Liver (tissue), 3 donors: ENCODE results near the gene KRTAP12-1.

ENCODE experiments used
- CTCF ChIP-seq: fragments of 150-350 bp; IDR thresholded peaks from 2 replicates; pipeline ENCODE4 v1.5.1; 2017; ENCODE audit warnings: improper control_type of control experiment, low read depth, low read length; ENCODE audit not compliant: missing input control
- EGR1 ChIP-seq, 2 donors: IDR thresholded peaks; 2 replicates each; pipeline ENCODE4 v1.6.1; 2016 to 2018; ENCODE audit warnings: antibody characterized with exemption in 2 of 2, low read depth in 2 of 2
- HNF4G ChIP-seq: IDR thresholded peaks from 2 replicates; pipeline ENCODE4 v1.6.1; 2016; ENCODE audit warnings: antibody characterized with exemption
- SP1 ChIP-seq: IDR thresholded peaks from 2 replicates; pipeline ENCODE4 v1.6.1; 2018; ENCODE audit warnings: antibody characterized with exemption, mild to moderate bottlenecking
- TAF1 ChIP-seq: conservative IDR thresholded peaks from 2 replicates; pipeline ENCODE4 v1.6.1; 2016; ENCODE audit warnings: antibody characterized with exemption, mild to moderate bottlenecking
- donor health status: healthy.
- donor health status: healthy.

DNA sequence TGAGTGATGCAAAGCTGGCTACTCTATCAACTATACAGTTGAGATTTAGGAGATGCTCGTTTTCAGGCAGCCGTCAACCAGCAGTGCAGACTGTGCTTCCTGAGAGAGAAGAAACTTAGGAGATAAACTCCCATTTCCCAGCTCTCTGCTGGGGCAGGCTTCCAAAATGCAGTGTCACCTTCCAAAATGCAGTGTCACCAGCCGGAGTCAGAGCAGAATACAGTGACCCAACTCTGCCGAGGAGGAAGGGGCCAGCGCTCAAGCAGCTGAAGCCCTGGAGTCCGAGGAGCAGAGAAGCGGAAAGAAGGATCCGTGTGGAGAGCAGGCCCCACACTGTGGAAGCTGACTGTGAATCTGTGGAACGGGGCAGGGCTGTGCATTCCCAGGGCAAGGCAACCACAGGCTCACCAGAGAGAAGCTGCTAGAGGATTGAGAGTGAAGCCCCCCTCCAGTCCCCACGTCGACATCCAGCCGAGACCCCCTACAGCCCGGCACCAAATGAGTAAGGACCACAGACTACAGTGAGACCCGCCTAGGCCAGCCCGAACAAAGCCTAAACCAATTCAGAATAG, 703 bp upstream of the KRTAP12-1 start:
- TF ChIP-seq CTCF (no peak), SP1 (no peak), TAF1 (no peak), EGR1 (IDR thresholded peaks at IDR 0.05; ENCODE audit: low read depth in 2 of 2) (no peak), HNF4G (no peak)
